H9 (cell line): ENCODE data around the gene CFAP100. TPM values are rescaled to one million over a fixed set of nuclear protein-coding genes. Genes with fewer than 3 reads are reported as not detected.

Experiments
- DNase-seq: peaks from one replicate; pipeline ENCODE4 v3.0.0-alpha.2; 2017
- H2AFZ ChIP-seq: one replicate; pipeline ENCODE4 v1.6.1; 2013; ENCODE audit warnings: mild to moderate bottlenecking, low read length, control low read depth, moderate library complexity
- H2AK5ac ChIP-seq: 2 replicates; pipeline ENCODE4 v1.6.1; 2013; ENCODE audit warnings: low read length, control low read depth, mixed read lengths; ENCODE audit not compliant: insufficient read length
- H2BK120ac ChIP-seq: one replicate; pipeline ENCODE4 v1.6.1; 2013; ENCODE audit warnings: low read depth, mild to moderate bottlenecking, low read length, control low read depth, inconsistent platforms; ENCODE audit not compliant: poor library complexity, severe bottlenecking
- H2BK12ac ChIP-seq: 2 replicates; pipeline ENCODE4 v1.6.1; 2013; ENCODE audit warnings: low read length, control low read depth, mixed read lengths, low read depth; ENCODE audit not compliant: insufficient read length
- H2BK15ac ChIP-seq: 2 replicates; pipeline ENCODE4 v1.6.1; 2013; ENCODE audit warnings: low read depth, low read length, control low read depth
- H2BK20ac ChIP-seq: one replicate; pipeline ENCODE4 v1.6.1; 2013; ENCODE audit warnings: low read depth, mild to moderate bottlenecking, low read length, control low read depth, inconsistent platforms; ENCODE audit not compliant: poor library complexity, severe bottlenecking
- H2BK5ac ChIP-seq: 2 replicates; pipeline ENCODE4 v1.6.1; 2013; ENCODE audit warnings: low read length, control low read depth, mixed read lengths; ENCODE audit not compliant: insufficient read length
- H3K14ac ChIP-seq: 2 replicates; pipeline ENCODE4 v1.6.1; 2013; ENCODE audit warnings: low read length, control low read depth; ENCODE audit not compliant: insufficient read depth
- H3K18ac ChIP-seq: 2 replicates; pipeline ENCODE4 v1.6.1; 2013; ENCODE audit warnings: low read depth, mild to moderate bottlenecking, mixed read lengths, low read length, control low read depth; ENCODE audit not compliant: insufficient read length
- H3K23ac ChIP-seq: 2 replicates; pipeline ENCODE4 v1.6.1; 2013; ENCODE audit warnings: low read length, control low read depth, mixed read lengths, low read depth; ENCODE audit not compliant: insufficient read length
- H3K23me2 ChIP-seq: 2 replicates; pipeline ENCODE4 v1.6.1; 2013; ENCODE audit warnings: low read depth, mild to moderate bottlenecking, mixed read lengths, low read length, control low read depth; ENCODE audit not compliant: insufficient read length, poor library complexity, severe bottlenecking
- H3K27ac ChIP-seq: 2 replicates; pipeline ENCODE4 v1.5.1; 2013; ENCODE audit warnings: low read length, control low read depth, mixed read lengths, low read depth; ENCODE audit not compliant: insufficient read length
- H3K27me3 ChIP-seq: 2 replicates; pipeline ENCODE4 v1.6.1; 2013; ENCODE audit warnings: low read length, control low read depth, inconsistent platforms; ENCODE audit not compliant: insufficient read depth
- H3K4ac ChIP-seq: 2 replicates; pipeline ENCODE4 v1.6.1; 2013; ENCODE audit warnings: low read depth, mild to moderate bottlenecking, control low read depth, inconsistent platforms, low read length, moderate library complexity
- H3K4me1 ChIP-seq: 2 replicates; pipeline ENCODE4 v1.6.1; 2013; ENCODE audit warnings: low read length, control low read depth, inconsistent platforms; ENCODE audit not compliant: insufficient read depth
- H3K4me2 ChIP-seq: 2 replicates; pipeline ENCODE4 v1.6.1; 2013; ENCODE audit warnings: low read length, control low read depth, mixed read lengths; ENCODE audit not compliant: insufficient read length, insufficient read depth
- H3K56ac ChIP-seq: 2 replicates; pipeline ENCODE4 v1.6.1; 2013; ENCODE audit warnings: low read depth, mild to moderate bottlenecking, mixed read lengths, low read length, control low read depth; ENCODE audit not compliant: insufficient read length
- H3K79me1 ChIP-seq: 2 replicates; pipeline ENCODE4 v1.6.1; 2013; ENCODE audit warnings: low read depth, mild to moderate bottlenecking, moderate library complexity, low read length, control low read depth, inconsistent platforms; ENCODE audit not compliant: insufficient read depth, poor library complexity, severe bottlenecking
- H3K79me2 ChIP-seq: 2 replicates; pipeline ENCODE4 v1.6.1; 2013; ENCODE audit warnings: low read length, control low read depth, inconsistent platforms; ENCODE audit not compliant: insufficient read depth
- H3K9ac ChIP-seq: 2 replicates; pipeline ENCODE4 v1.6.1; 2013; ENCODE audit warnings: low read length, control low read depth, mixed read lengths; ENCODE audit not compliant: insufficient read length; ENCODE audit errors: extremely low read depth
- H3K9me3 ChIP-seq: one replicate; pipeline ENCODE4 v1.6.1; 2013; ENCODE audit warnings: low read depth, low read length, inconsistent platforms; ENCODE audit not compliant: control insufficient read depth
- H3T11ph ChIP-seq: one replicate; pipeline ENCODE4 v1.6.1; 2013; ENCODE audit warnings: mild to moderate bottlenecking, low read length, control low read depth, inconsistent platforms
- H4K20me1 ChIP-seq: one replicate; pipeline ENCODE4 v1.6.1; 2013; ENCODE audit not compliant: control insufficient read depth, insufficient read length, insufficient read depth
- H4K5ac ChIP-seq: 2 replicates; pipeline ENCODE4 v1.6.1; 2013; ENCODE audit warnings: low read depth, mild to moderate bottlenecking, mixed read lengths, low read length, control low read depth; ENCODE audit not compliant: insufficient read length
- H4K8ac ChIP-seq: replicated peaks from 2 replicates; pipeline ENCODE4 v1.6.1; 2013; ENCODE audit warnings: low read length, control low read depth, mixed read lengths, low read depth; ENCODE audit not compliant: insufficient read length
- H4K91ac ChIP-seq: 2 replicates; pipeline ENCODE4 v1.6.1; 2013; ENCODE audit warnings: low read depth, mild to moderate bottlenecking, moderate library complexity, mixed read lengths, low read length, control low read depth; ENCODE audit not compliant: insufficient read length
- H3K27ac Mint-ChIP-seq, 3 experiments: 2 replicates in 2 of 3; 3 replicates in 1 of 3; pipeline ENCODE4 v1.8.0; 2020 to 2021; ENCODE audit warnings: mixed read lengths in 3 of 3, mild to moderate bottlenecking in 1 of 3, moderate library complexity in 1 of 3
- H3K27me3 Mint-ChIP-seq: 2 replicates; pipeline ENCODE4 v1.8.0; 2021; ENCODE audit warnings: low read depth, mild to moderate bottlenecking, moderate library complexity, mixed read lengths
- H3K36me3 Mint-ChIP-seq, 3 experiments: 2 replicates in 2 of 3; 3 replicates in 1 of 3; pipeline ENCODE4 v1.8.0; 2020 to 2021; ENCODE audit warnings: low read depth in 3 of 3, mixed read lengths in 3 of 3; ENCODE audit not compliant: insufficient read depth in 1 of 3
- H3K4me1 Mint-ChIP-seq, 2 experiments: 2 replicates each; pipeline ENCODE4 v1.8.0; 2020; ENCODE audit warnings: mixed read lengths in 2 of 2
- H3K4me3 Mint-ChIP-seq, 2 experiments: 2 replicates in 1 of 2; 3 replicates in 1 of 2; pipeline ENCODE4 v1.8.0; 2020 to 2021; ENCODE audit warnings: mild to moderate bottlenecking in 2 of 2, mixed read lengths in 2 of 2, moderate library complexity in 1 of 2
- H3K9me3 Mint-ChIP-seq, 2 experiments: 2 replicates in 1 of 2; 3 replicates in 1 of 2; pipeline ENCODE4 v1.8.0; 2020; ENCODE audit warnings: mild to moderate bottlenecking in 2 of 2, mixed read lengths in 2 of 2, moderate library complexity in 1 of 2
- WGBS: extraction: QIAGEN DNeasy Blood & Tissue Kit; methylation state at CpG from one replicate; pipeline ENCODE4 v1.1.7; 2013; ENCODE audit warnings: missing lambda C conversion rate, low lambda C conversion rate, mixed read lengths; ENCODE audit not compliant: insufficient read length; ENCODE audit errors: extremely low coverage; 5-methylcytosine and 5-hydroxymethylcytosine counted together
- total RNA-seq: library from RNA; stranded (reverse); gene quantifications from 2 replicates; pipeline ENCODE4 v1.2.1, GENCODE V29; 2021
- TF ChIP-seq, protein P1 (sequence below): fragments of 200-600 bp; sonication (generic); conservative IDR thresholded peaks from 3 replicates; pipeline ENCODE4 v1.8.0; 2021; ENCODE audit warnings: antibody characterized with exemption, mild to moderate bottlenecking

The CFAP100 gene
- total RNA-seq, 1 experiment from 2014 or later = 0.44 TPM

DNA sequence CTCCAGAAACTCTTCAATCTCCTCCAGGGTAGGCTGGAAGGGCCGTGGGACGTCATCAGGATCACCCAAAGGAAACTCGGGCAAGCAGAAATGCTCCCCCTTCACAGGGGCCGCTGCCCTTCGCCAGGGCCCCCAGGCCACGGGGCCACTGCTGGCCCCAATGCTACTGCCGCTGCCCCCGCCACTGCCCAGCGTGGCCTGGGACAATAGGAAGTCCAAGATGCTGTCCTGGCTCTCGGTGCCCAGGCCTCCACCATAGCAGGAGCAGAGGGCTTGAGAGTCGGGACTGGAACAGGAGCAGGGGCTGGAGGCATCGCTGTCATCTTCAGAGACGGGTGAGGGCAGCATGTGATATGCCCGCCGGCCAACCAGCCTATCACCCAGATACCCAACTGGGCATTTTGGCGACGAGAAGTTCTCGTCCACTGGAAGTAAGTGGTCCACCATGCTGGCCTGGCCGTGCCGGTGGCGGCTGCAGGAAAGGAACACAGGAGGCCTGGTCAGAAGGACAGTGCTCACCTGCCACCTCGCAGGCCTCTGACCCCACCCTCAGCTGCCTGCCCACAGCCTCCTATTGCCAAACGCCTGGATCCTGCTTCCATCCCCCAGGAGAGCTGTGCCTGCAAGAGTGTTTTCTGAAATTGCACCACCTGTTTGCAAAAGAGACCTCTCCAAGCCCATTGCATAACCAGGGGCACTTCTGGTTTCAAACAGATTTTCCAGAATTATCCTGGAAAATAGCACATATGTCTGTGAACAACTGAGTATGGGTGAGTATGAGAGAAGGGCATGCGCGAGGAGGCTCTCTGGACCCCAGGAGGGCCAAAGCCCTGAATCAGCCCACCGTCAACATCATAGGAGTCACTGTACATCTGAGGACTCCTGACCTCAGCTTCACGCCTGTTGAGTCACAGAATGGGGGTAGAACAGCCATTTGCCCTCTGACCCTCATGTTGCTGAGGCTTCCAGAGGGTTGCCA lies 41.9 kb upstream of the CFAP100 start:
- no peak overlapping the region for H3K4me2 ChIP-seq
- H3K27me3 ChIP-seq = no peaks in the 10 kb centered on the region
- Mint-ChIP-seq H3K27ac (peak overlapping the region in 1 of 3 experiments; percentile 23; a peak in 1 of 7 replicates), H3K4me3 (no peak overlapping the region), H3K9me3 (no peaks in the 10 kb centered on the region), H3K4me1 (peaks cover 6 to 13% of the 10 kb centered on the region in 2 experiments), H3K27me3 (no peaks in the 10 kb centered on the region; the same call in 1 of the 2 replicates), H3K36me3 (peaks cover 3 to 16% (median 11%) of the 10 kb centered on the region in 3 experiments; a peak in 5 of 7 replicates)
- H3K9me3 ChIP-seq = no peaks in the 10 kb centered on the region
- no peaks in the 10 kb centered on the region for H4K20me1 ChIP-seq
- TF ChIP-seq, protein P1, sequence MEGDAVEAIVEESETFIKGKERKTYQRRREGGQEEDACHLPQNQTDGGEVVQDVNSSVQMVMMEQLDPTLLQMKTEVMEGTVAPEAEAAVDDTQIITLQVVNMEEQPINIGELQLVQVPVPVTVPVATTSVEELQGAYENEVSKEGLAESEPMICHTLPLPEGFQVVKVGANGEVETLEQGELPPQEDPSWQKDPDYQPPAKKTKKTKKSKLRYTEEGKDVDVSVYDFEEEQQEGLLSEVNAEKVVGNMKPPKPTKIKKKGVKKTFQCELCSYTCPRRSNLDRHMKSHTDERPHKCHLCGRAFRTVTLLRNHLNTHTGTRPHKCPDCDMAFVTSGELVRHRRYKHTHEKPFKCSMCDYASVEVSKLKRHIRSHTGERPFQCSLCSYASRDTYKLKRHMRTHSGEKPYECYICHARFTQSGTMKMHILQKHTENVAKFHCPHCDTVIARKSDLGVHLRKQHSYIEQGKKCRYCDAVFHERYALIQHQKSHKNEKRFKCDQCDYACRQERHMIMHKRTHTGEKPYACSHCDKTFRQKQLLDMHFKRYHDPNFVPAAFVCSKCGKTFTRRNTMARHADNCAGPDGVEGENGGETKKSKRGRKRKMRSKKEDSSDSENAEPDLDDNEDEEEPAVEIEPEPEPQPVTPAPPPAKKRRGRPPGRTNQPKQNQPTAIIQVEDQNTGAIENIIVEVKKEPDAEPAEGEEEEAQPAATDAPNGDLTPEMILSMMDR = no peak
- H3T11ph ChIP-seq = no peak overlapping the region
- no peak overlapping the region for H2AFZ ChIP-seq
- no peak overlapping the region for H2BK120ac ChIP-seq
- no peak overlapping the region for H4K8ac ChIP-seq
- no peak overlapping the region for H2BK15ac ChIP-seq
- H3K79me2 ChIP-seq = no peaks in the 10 kb centered on the region
- no peak overlapping the region for H2BK20ac ChIP-seq
- no peak overlapping the region for H3K23ac ChIP-seq
- H3K27ac ChIP-seq = no peak overlapping the region
- no peaks in the 10 kb centered on the region for H3K79me1 ChIP-seq
- H3K23me2 ChIP-seq = peaks cover 9% of the 10 kb centered on the region
- H3K4ac ChIP-seq = no peak overlapping the region
- no peak overlapping the region for H3K9ac ChIP-seq
- no peak overlapping the region for H2BK12ac ChIP-seq
- H2AK5ac ChIP-seq = no peak overlapping the region
- H3K56ac ChIP-seq = no peak overlapping the region
- H4K91ac ChIP-seq = no peak overlapping the region
- no peak overlapping the region for H2BK5ac ChIP-seq
- no peak overlapping the region for H3K14ac ChIP-seq
- DNase-seq = no peak
- no peaks in the 10 kb centered on the region for H3K4me1 ChIP-seq
- H4K5ac ChIP-seq = no peak overlapping the region
- no peak overlapping the region for H3K18ac ChIP-seq
- no CpG with 5 or more reads among the region's 27 CpGs for WGBS
